Activated CD4-positive, alpha-beta T cell treated with anti-CD3 and anti-CD28 coated beads for 36 hours (primary cell): ENCODE measurements around the gene VSX2. TPM values are rescaled to one million over a fixed set of nuclear protein-coding genes. Genes with fewer than 3 reads are reported as not detected.
A peak's percentile ranks its signal among the peaks of the same experiment; 100 is the strongest.

Source experiments
- ATAC-seq: fragments of 200-7000 bp; cut with Tn5 transposase; one replicate; pipeline ENCODE4 v1.10.0; 2021; ENCODE audit warnings: mild to moderate bottlenecking, moderate library complexity
- CTCF ChIA-PET: fragments of 350-600 bp; sonication (Branson Sonifier 250); formaldehyde crosslinking; loops from one replicate; lab custom pipeline; 2021; ENCODE audit warnings: antibody characterized with exemption; lab: Charles Lee
- POLR2A ChIA-PET: fragments of 350-600 bp; sonication (Branson Sonifier 250); formaldehyde crosslinking; loops from one replicate; lab custom pipeline; 2021; ENCODE audit warnings: antibody characterized with exemption, inconsistent platforms; lab: Charles Lee
- DNase-seq: peaks from one replicate; pipeline ENCODE4 v3.0.0-alpha.2; 2020
- H3K27ac Mint-ChIP-seq: one replicate; pipeline ENCODE4 v1.8.0; 2021; ENCODE audit warnings: mixed read lengths
- H3K27me3 Mint-ChIP-seq: one replicate; pipeline ENCODE4 v1.8.0; 2021; ENCODE audit warnings: mixed read lengths
- H3K36me3 Mint-ChIP-seq: one replicate; pipeline ENCODE4 v1.8.0; 2021; ENCODE audit warnings: low read depth, mixed read lengths
- H3K4me1 Mint-ChIP-seq: one replicate; pipeline ENCODE4 v1.8.0; 2021; ENCODE audit warnings: mixed read lengths
- H3K4me3 Mint-ChIP-seq: one replicate; pipeline ENCODE4 v1.8.0; 2021; ENCODE audit warnings: mild to moderate bottlenecking, moderate library complexity, mixed read lengths
- H3K9me3 Mint-ChIP-seq: one replicate; pipeline ENCODE4 v1.8.0; 2021; ENCODE audit warnings: low read depth, mixed read lengths
- intact Hi-C, 2 experiments: fragments of 100-400 bp; cut with DNase I in 1 of 2; cut with micrococcal nuclease in 1 of 2; formaldehyde crosslinking; loops; one replicate each; pipeline versions ENCODE4 v1.14.2 to v1.15.1; 2022 to 2024; cut with DNase I, micrococcal nuclease
- total RNA-seq, 2 experiments: library from RNA; stranded (reverse); gene quantifications; one replicate each; pipeline ENCODE4 v1.2.3, GENCODE V29; 2021

Gene VSX2
- total RNA-seq, 2 experiments from 2014 or later: not detected

GRCh38 chr14:74302634-74303569 lies 63.7 kb downstream of the VSX2 start, which contains the start of gene ABCD4:
TSS of gene ABCD4 (minus strand) at chr14:74302934. CDS start at chr14:74302912, 22 bp downstream.
- ChIA-PET CTCF (interaction anchor here (0.6 to 1.1 kb wide), 6 partner anchors 11 to 289 kb away, joined by 3 to 5 read pairs (median 3); no protein-coding TSS in a partner anchor), POLR2A (interaction anchor here (0.7 kb wide), 1 partner anchor 190 kb away, joined by 4 read pairs; the partner anchor contains the start of genes ISCA2 and NPC2)
- no peaks in the 10 kb centered on the region for H3K27me3 Mint-ChIP-seq
- intact Hi-C loops: loop anchor here (1.0 to 5.0 kb wide), 11 partner anchors 46 to 1244 kb away; partner anchors contain the start of genes ISCA2 (in 2 of the 2), NPC2 (in 2 of the 2), ALDH6A1 (in 1 of the 2) and AREL1 (in 1 of the 2)
- H3K4me3 Mint-ChIP-seq: peak within 1 kb of the TSS; percentile 98
- DNase-seq (peak; percentile 91), ATAC-seq (peak; percentile 95)
- H3K9me3 Mint-ChIP-seq: no peaks in the 10 kb centered on the region
- peak within 1 kb of the TSS; percentile 98 for H3K27ac Mint-ChIP-seq
- H3K36me3 Mint-ChIP-seq: peaks cover 18% of the 10 kb centered on the region
- peaks cover 32% of the 10 kb centered on the region for H3K4me1 Mint-ChIP-seq

DNA sequence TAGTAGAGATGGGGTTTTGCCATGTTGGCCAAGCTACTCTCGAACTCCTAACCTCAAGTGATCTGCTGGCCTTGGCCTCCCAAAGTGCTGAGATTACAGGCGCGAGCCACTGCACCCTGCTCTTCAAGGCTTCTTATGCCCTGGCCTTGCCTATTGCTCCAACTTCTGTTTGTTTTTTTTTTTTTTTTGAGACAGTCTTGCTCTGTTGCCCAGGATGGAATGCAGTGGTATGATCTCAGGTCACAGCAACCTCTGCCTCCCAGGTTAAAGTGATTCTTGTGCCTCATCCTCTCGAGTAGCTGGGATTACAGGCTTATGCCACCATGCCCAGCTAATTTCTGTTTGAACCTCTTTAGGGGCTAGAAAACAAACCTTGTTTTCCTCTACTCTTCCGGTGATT lies 69.4 kb downstream of the VSX2 start:
- H3K9me3 Mint-ChIP-seq: no peaks in the 10 kb centered on the region
- no peak for DNase-seq
- intact Hi-C loops: no loop called here

DNA sequence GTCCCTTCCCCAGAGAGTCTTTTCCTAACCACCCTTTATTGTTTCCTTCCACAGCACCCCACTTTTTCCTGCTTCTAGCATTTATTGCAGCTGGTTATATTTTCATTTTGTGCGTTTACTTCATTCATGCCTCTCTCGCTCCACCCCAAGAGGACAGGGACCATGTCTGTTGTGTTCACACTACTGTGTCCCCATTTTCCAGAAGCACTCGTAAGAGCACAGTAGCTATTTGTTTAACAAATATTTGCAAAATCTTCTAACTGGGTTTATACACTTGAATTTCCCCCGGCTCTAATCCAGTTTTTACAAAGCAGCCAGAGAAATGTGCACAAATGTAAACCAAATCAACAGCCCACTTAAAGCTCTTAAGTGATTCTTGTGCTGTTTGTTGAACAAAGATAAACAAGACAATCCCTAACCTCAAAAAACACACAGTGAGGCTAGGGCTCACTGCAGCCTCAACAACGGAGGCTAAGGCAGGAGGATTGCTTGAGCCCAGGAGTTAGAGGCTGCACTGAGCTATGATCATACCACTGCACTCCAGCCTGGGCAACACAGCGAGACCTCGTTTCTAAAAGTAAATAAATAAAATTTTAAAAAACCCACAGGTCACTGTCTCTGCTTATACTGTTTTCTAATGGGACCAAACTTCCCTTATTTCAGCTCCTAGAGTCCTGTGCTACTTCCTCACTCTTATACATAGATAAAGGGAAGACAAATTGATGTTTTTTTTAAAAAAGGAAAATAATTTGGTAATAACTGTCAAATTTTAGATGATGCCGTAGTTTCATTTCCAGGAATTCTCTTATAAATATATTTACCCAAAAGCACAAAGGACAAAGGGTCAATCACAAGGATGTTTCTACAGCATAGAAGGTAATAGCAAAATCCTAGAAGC lies 70.1 kb downstream of the VSX2 start:
- intact Hi-C loops: no loop called here
- no peaks in the 10 kb centered on the region for H3K36me3 Mint-ChIP-seq
- no peaks in the 10 kb centered on the region for H3K9me3 Mint-ChIP-seq
- H3K27ac Mint-ChIP-seq: no peak overlapping the region
- POLR2A ChIA-PET: no interaction called here
- ATAC-seq: no peak
- H3K4me3 Mint-ChIP-seq: no peak overlapping the region
- DNase-seq: no peak
- CTCF ChIA-PET: interaction anchor here (0.6 to 1.6 kb wide), 5 partner anchors 10 to 819 kb away, joined by 3 to 6 read pairs (median 4); partner anchors contain the start of gene RIOX1
- no peaks in the 10 kb centered on the region for H3K27me3 Mint-ChIP-seq
- H3K4me1 Mint-ChIP-seq: no peaks in the 10 kb centered on the region

More for the DNA sequence above, 69.4 kb downstream of the VSX2 start:
- Mint-ChIP-seq H3K27me3 (no peaks in the 10 kb centered on the region), H3K27ac (peak overlapping the region; percentile 2), H3K4me3 (no peak overlapping the region), H3K4me1 (no peaks in the 10 kb centered on the region), H3K36me3 (no peaks in the 10 kb centered on the region)
- POLR2A ChIA-PET: no interaction called here
- ATAC-seq: no peak
- CTCF ChIA-PET: interaction anchor here (0.6 to 1.6 kb wide), 7 partner anchors 9 to 818 kb away, joined by 3 to 6 read pairs (median 4); partner anchors contain the start of gene RIOX1

GRCh38 chr14:74312161-74312560 lies 72.9 kb downstream of the VSX2 start:
- H3K27ac Mint-ChIP-seq: no peak overlapping the region
- ATAC-seq: no peak
- ChIA-PET CTCF (interaction anchor here (0.6 kb wide), 1 partner anchor 330 kb away, joined by 3 read pairs; no protein-coding TSS in a partner anchor), POLR2A (no interaction called here)
- H3K4me1 Mint-ChIP-seq: no peaks in the 10 kb centered on the region
- H3K9me3 Mint-ChIP-seq: no peaks in the 10 kb centered on the region
- no peaks in the 10 kb centered on the region for H3K36me3 Mint-ChIP-seq
- H3K4me3 Mint-ChIP-seq: no peak overlapping the region
- intact Hi-C loops: no loop called here
- DNase-seq: no peak
- peaks cover 2% of the 10 kb centered on the region for H3K27me3 Mint-ChIP-seq

Other genes starting within 250 kb of the VSX2 start
- gene ENTPD5, start 220.2 kb upstream of the VSX2 start, total RNA-seq: 10 to 100 TPM in 1 of 2 experiments, 1 to 10 TPM in 1; 8.7 to 10.0 TPM
- 1 to 10 TPM; 1.9 to 2.1 TPM for gene BBOF1, start 220.1 kb upstream of the VSX2 start, total RNA-seq
- 10 to 100 TPM; 17.2 to 24.6 TPM for gene ALDH6A1, start 155.0 kb upstream of the VSX2 start, total RNA-seq
- gene LIN52, start 154.5 kb upstream of the VSX2 start, total RNA-seq: 10 to 100 TPM; 10.3 to 13.2 TPM
- gene ABCD4, start 63.5 kb downstream of the VSX2 start, total RNA-seq: 10 to 100 TPM; 43.0 to 43.1 TPM
- not detected for gene VRTN, start 109.0 kb downstream of the VSX2 start, total RNA-seq
- not detected for gene SYNDIG1L, start 186.8 kb downstream of the VSX2 start, total RNA-seq